ENCODE data around the gene SKP1. TPM values are rescaled to one million over a fixed set of nuclear protein-coding genes. Genes with fewer than 3 reads are reported as not detected.

Gene SKP1
- total RNA-seq, 1 donor from 2014 or later: 758 TPM

- H3K4me3 Mint-ChIP-seq: no peak overlapping the region
- peaks cover 6% of the 10 kb centered on the region for H3K27me3 Mint-ChIP-seq (ENCODE audit: insufficient read depth, low read depth)
- no peaks in the 10 kb centered on the region for H3K9me3 Mint-ChIP-seq
- peaks cover 27% of the 10 kb centered on the region for H3K4me1 ChIP-seq
- no peak overlapping the region for H3K27ac ChIP-seq
- H4K20me1 ChIP-seq (ENCODE audit: low read depth): no peaks in the 10 kb centered on the region
- no peaks in the 10 kb centered on the region for H3K79me2 ChIP-seq (ENCODE audit: low read depth)
- H3K27ac Mint-ChIP-seq: no peak overlapping the region
- peak; percentile 16 for DNase-seq (ENCODE audit: low spot score)
- no peaks in the 10 kb centered on the region for H3K27me3 ChIP-seq
- no peak overlapping the region for H3K4me2 ChIP-seq
- TF ChIP-seq CTCF (IDR thresholded peaks at IDR 0.05) (no peak), EZH2 (IDR thresholded peaks at IDR 0.05) (no peak), EZH2phosphoT487 (IDR thresholded peaks at IDR 0.05) (no peak)
- H3F3A ChIP-seq (ENCODE audit: low read depth): peaks cover 23% of the 10 kb centered on the region
- no peaks in the 10 kb centered on the region for H3K9me3 ChIP-seq (ENCODE audit: low read depth)
- no peaks in the 10 kb centered on the region for H3K36me3 ChIP-seq
- no peak overlapping the region for H3K9ac ChIP-seq
- H3K36me3 Mint-ChIP-seq: no peaks in the 10 kb centered on the region
- H3K4me3 ChIP-seq: no peak overlapping the region
- H2AFZ ChIP-seq (replicated peaks): peak overlapping the region; percentile 19
- H3K4me1 Mint-ChIP-seq: peaks cover 42% of the 10 kb centered on the region
These were observed 76.8 kb downstream of the SKP1 start for GRCh38 chr5:134099939-134100282.

DNA sequence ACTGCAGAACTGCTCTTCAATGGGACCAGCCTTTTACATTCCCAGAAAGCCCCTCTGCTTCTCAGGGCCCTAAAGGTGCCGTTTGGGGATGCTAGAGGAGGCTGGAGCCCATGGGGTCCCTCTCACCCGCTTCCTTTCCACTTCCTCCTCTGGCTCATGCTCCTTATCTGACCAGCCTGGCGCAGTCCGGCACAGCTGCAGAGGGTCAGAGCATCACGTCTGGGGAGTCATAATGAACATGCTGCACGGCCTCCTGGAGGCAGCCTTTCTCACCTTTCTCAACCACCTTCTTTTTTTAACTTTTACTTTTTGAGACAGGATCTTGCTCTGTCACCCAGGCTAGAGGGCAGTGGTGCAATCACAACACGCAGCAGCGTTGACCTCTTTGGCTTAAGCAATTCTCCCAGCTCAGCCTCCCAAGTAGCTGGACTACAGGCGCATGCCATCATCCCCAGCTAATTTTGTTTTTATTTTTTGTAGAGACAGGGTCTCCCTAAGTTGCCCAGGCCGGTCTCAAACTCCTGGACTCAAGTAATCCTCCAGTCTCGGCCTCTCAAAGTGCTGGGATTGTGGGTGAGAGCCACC, 77.4 kb downstream of the SKP1 start:
- H3K9me3 ChIP-seq (ENCODE audit: low read depth): no peaks in the 10 kb centered on the region
- H3F3A ChIP-seq (ENCODE audit: low read depth): peaks cover 23% of the 10 kb centered on the region
- no peaks in the 10 kb centered on the region for H3K9me3 Mint-ChIP-seq
- no peak overlapping the region for H3K4me3 ChIP-seq
- H3K27me3 ChIP-seq: no peaks in the 10 kb centered on the region
- H3K4me3 Mint-ChIP-seq: no peak overlapping the region
- H3K9ac ChIP-seq: no peak overlapping the region
- no peak for DNase-seq (ENCODE audit: low spot score)
- no peaks in the 10 kb centered on the region for H3K79me2 ChIP-seq (ENCODE audit: low read depth)
- peaks cover 27% of the 10 kb centered on the region for H3K4me1 ChIP-seq
- no peak for TF ChIP-seq CTCF (IDR thresholded peaks at IDR 0.05)
- TF ChIP-seq EZH2phosphoT487 (IDR thresholded peaks at IDR 0.05): no peak
- no peak for TF ChIP-seq EZH2 (IDR thresholded peaks at IDR 0.05)
- no peak overlapping the region for H3K4me2 ChIP-seq
- H3K27me3 Mint-ChIP-seq (ENCODE audit: insufficient read depth, low read depth): peaks cover 3% of the 10 kb centered on the region
- H4K20me1 ChIP-seq (ENCODE audit: low read depth): no peaks in the 10 kb centered on the region
- H3K36me3 Mint-ChIP-seq: no peaks in the 10 kb centered on the region
- peak overlapping the region; percentile 19 for H2AFZ ChIP-seq (replicated peaks)
- peaks cover 42% of the 10 kb centered on the region for H3K4me1 Mint-ChIP-seq
- H3K27ac Mint-ChIP-seq: peak overlapping the region; percentile 8
- no peaks in the 10 kb centered on the region for H3K36me3 ChIP-seq
- H3K27ac ChIP-seq: no peak overlapping the region

Small RNAs within 50 kb of the gene (microRNA-seq; reads per million reads assigned to microRNA genes)
- 1.3 reads per million for gene MIR3661

Small RNAs within 50 kb of the gene (small RNA-seq; reads per million reads assigned to genes)
- not detected for gene MIR3661

Other genes starting within 250 kb of the SKP1 start
- 71.0 and 120 TPM in 2 replicates for gene C5orf15, start 208.3 kb downstream of the SKP1 start, total RNA-seq (ENCODE audit: low replicate concordance)
- gene VDAC1, start 172.0 kb downstream of the SKP1 start, total RNA-seq (ENCODE audit: low replicate concordance): 179 and 224 TPM in 2 replicates
- gene TCF7, start 62.3 kb downstream of the SKP1 start, total RNA-seq (ENCODE audit: low replicate concordance): 0.73 and 1.8 TPM in 2 replicates
- 216 and 251 TPM in 2 replicates for gene PPP2CA, start 49.1 kb upstream of the SKP1 start, total RNA-seq (ENCODE audit: low replicate concordance)
- 2.5 and 10.0 TPM in 2 replicates for gene CDKL3, start 190.2 kb upstream of the SKP1 start, total RNA-seq (ENCODE audit: low replicate concordance)
- 30.1 and 72.4 TPM in 2 replicates for gene UBE2B, start 194.6 kb upstream of the SKP1 start, total RNA-seq (ENCODE audit: low replicate concordance)
- gene CDKN2AIPNL, start 234.9 kb upstream of the SKP1 start, total RNA-seq (ENCODE audit: low replicate concordance): 61.7 and 78.9 TPM in 2 replicates

Data from neural progenitor cell (in vitro differentiated cells).